Measurements from ENCODE around the gene CENPT. TPM values are rescaled to one million over a fixed set of nuclear protein-coding genes. Genes with fewer than 3 reads are reported as not detected.

The CENPT gene
- total and polyA plus RNA-seq, 7 donors: 9.6 to 53.7 (median 38.2) TPM

GRCh38 chr16:67846063-67846319, 1.5 kb downstream of the CENPT start:
- H3K4me1 ChIP-seq: peaks cover 0 to 63% (median 60%) of the 10 kb centered on the region in 4 donors
- no peak for DNase-seq

GRCh38 chr16:67845291-67846062, 2.0 kb downstream of the CENPT start:
- no peak for DNase-seq
- 73 to 78% methylated on average over 5 of the region's 5 CpGs for WGBS, 2 donors
- intact Hi-C loops (cut with DNase I): loop anchor here (2.0 to 10.0 kb wide), 5 partner anchors 39 to 618 kb away; partner anchors contain the start of genes NRN1L, PSKH1, RANBP10 and RIPOR1
- TF ChIP-seq EP300 (IDR thresholded peaks at IDR 0.05) (no peak), POLR2AphosphoS5 (IDR thresholded peaks at IDR 0.05) (no peak)
- Histone ChIP-seq H3K27ac (peak overlapping the region; percentile 96 to 99 (median 99)), H3K27me3 (no peaks in the 10 kb centered on the region), H3K4me1 (peaks cover 0 to 62% (median 59%) of the 10 kb centered on the region in 4 donors), H3K36me3 (no peaks in the 10 kb centered on the region), H3K9me3 (no peaks in the 10 kb centered on the region), H3K4me3 (peak overlapping the region; percentile 67 to 89 (median 85))

More at GRCh38 chr16:67846063-67846319, 1.5 kb downstream of the CENPT start:
- H3K4me3 ChIP-seq: peak overlapping the region; percentile 67 to 89 (median 85)
- no peaks in the 10 kb centered on the region for H3K36me3 ChIP-seq
- TF ChIP-seq POLR2AphosphoS5 (IDR thresholded peaks at IDR 0.05): no peak
- no peak for TF ChIP-seq CTCF (IDR thresholded peaks at IDR 0.05)
- TF ChIP-seq EP300 (IDR thresholded peaks at IDR 0.05): no peak
- TF ChIP-seq POLR2A (IDR thresholded peaks at IDR 0.05): no peak
- H3K27me3 ChIP-seq: no peaks in the 10 kb centered on the region
- intact Hi-C loops (cut with DNase I): loop anchor here (2.0 to 10.0 kb wide), 5 partner anchors 39 to 619 kb away; partner anchors contain the start of genes NRN1L, PSKH1, RANBP10 and RIPOR1
- H3K27ac ChIP-seq: peak overlapping the region; percentile 96 to 99 (median 99)
- 8% methylated on average over 2 of the region's 2 CpGs for WGBS, 2 donors
- no peaks in the 10 kb centered on the region for H3K9me3 ChIP-seq

GRCh38 chr16:67844497-67844896, 3.0 kb downstream of the CENPT start:
- DNase-seq: no peak
- peak overlapping the region; percentile 96 to 99 (median 99) for H3K27ac ChIP-seq
- peak overlapping the region in 2 of 4 donors; percentile 68 to 88 for H3K4me3 ChIP-seq
- H3K36me3 ChIP-seq: no peaks in the 10 kb centered on the region
- peaks cover 0 to 62% (median 59%) of the 10 kb centered on the region in 4 donors for H3K4me1 ChIP-seq
- WGBS, 2 donors: 86 to 88% methylated on average over 4 of the region's 4 CpGs
- TF ChIP-seq POLR2A (IDR thresholded peaks at IDR 0.05): no peak
- intact Hi-C loops (cut with DNase I): loop anchor here (5.0 to 10.0 kb wide), 2 partner anchors 93 to 320 kb away; partner anchors contain the start of genes PSMB10 and RIPOR1
- H3K9me3 ChIP-seq: no peaks in the 10 kb centered on the region
- H3K27me3 ChIP-seq: no peaks in the 10 kb centered on the region

GRCh38 chr16:67843343-67843765, 4.1 kb downstream of the CENPT start:
- H3K27me3 ChIP-seq: no peaks in the 10 kb centered on the region
- H3K4me3 ChIP-seq: peak overlapping the region; percentile 61 to 94 (median 78)
- peaks cover 0 to 53% (median 50%) of the 10 kb centered on the region in 4 donors for H3K4me1 ChIP-seq
- TF ChIP-seq EP300 (IDR thresholded peaks at IDR 0.05): no peak
- no peak for TF ChIP-seq POLR2AphosphoS5 (IDR thresholded peaks at IDR 0.05)
- TF ChIP-seq POLR2A (IDR thresholded peaks at IDR 0.05): no peak
- WGBS, 2 donors: 11 to 16% methylated on average over 11 of the region's 11 CpGs
- DNase-seq: peak; percentile 73
- no peaks in the 10 kb centered on the region for H3K36me3 ChIP-seq
- intact Hi-C loops (cut with DNase I): loop anchor here (5.0 to 10.0 kb wide), 2 partner anchors 94 to 319 kb away; partner anchors contain the start of genes PSMB10 and RIPOR1
- H3K9me3 ChIP-seq: no peaks in the 10 kb centered on the region
- H3K27ac ChIP-seq: peak overlapping the region; percentile 96 to 99 (median 99)

- intact Hi-C loops (cut with DNase I): loop anchor here (5.0 to 10.0 kb wide), 2 partner anchors 95 to 318 kb away; partner anchors contain the start of genes PSMB10 and RIPOR1
- Histone ChIP-seq H3K4me3 (peak overlapping the region; percentile 61 to 94 (median 78)), H3K27me3 (no peaks in the 10 kb centered on the region), H3K4me1 (peaks cover 0 to 47% (median 44%) of the 10 kb centered on the region in 4 donors), H3K9me3 (no peaks in the 10 kb centered on the region), H3K36me3 (no peaks in the 10 kb centered on the region), H3K27ac (peak overlapping the region; percentile 96 to 99 (median 99))
- WGBS, 2 donors: 0 to 1% methylated on average over 67 of the region's 67 CpGs
- TF ChIP-seq POLR2AphosphoS5 (IDR thresholded peaks at IDR 0.05): peak in 1 of 4 donors; percentile 1
- TF ChIP-seq POLR2A (IDR thresholded peaks at IDR 0.05): no peak
- TF ChIP-seq EP300 (IDR thresholded peaks at IDR 0.05): no peak
- TF ChIP-seq CTCF (IDR thresholded peaks at IDR 0.05): peak in 1 of 4 experiments; percentile 19
- peak; percentile 82 for DNase-seq
Observed at GRCh38 chr16:67842509-67843342, 4.8 kb downstream of the CENPT start.
